GM18858 (cell line): Measurements from ENCODE around the gene ADAMTS1.
"Not testable (repeated sequence)": the region's sequence is repeated elsewhere in the genome, so short reads cannot be mapped to it uniquely, and the experiment has no call there.

Source experiments
- ATAC-seq: cut with Tn5 transposase; IDR thresholded peaks from one replicate; pipeline ENCODE4 v1.9.1; 2021; ENCODE audit not compliant: unreplicated experiment

Gene ADAMTS1

GRCh38 chr21:26845066-26845758 lies at the start of gene ADAMTS1:
Gene ADAMTS1, minus strand, starts transcription at chr21:26845409. Its CDS starts 455 bp downstream, at chr21:26844954.
- ATAC-seq: no peak

- no peak for ATAC-seq
Measured at GRCh38 chr21:26892151-26892550, 46.9 kb upstream of the ADAMTS1 start.

GRCh38 chr21:26888931-26889330 lies 43.7 kb upstream of the ADAMTS1 start:
- ATAC-seq: no peak

- ATAC-seq: no peak
Measured at GRCh38 chr21:26888256-26888655, 43.0 kb upstream of the ADAMTS1 start.

- no peak for ATAC-seq
Measured at GRCh38 chr21:26887251-26887650, 42.0 kb upstream of the ADAMTS1 start.

- ATAC-seq: no peak
Measured at GRCh38 chr21:26884436-26884835, 39.2 kb upstream of the ADAMTS1 start.

- ATAC-seq: no peak
Measured at GRCh38 chr21:26883768-26884167, 38.6 kb upstream of the ADAMTS1 start.

- no peak for ATAC-seq
Measured at GRCh38 chr21:26881504-26882228, 36.5 kb upstream of the ADAMTS1 start.

- no peak for ATAC-seq
Measured at GRCh38 chr21:26877018-26877417, 31.8 kb upstream of the ADAMTS1 start.

- ATAC-seq: no peak
Measured at GRCh38 chr21:26874347-26874746, 29.1 kb upstream of the ADAMTS1 start.

- ATAC-seq: no peak
Measured at GRCh38 chr21:26865857-26866256, 20.6 kb upstream of the ADAMTS1 start.

- not testable (repeated sequence) for ATAC-seq
Measured at GRCh38 chr21:26856871-26857350, 11.7 kb upstream of the ADAMTS1 start.

- ATAC-seq: not testable (repeated sequence)
Measured at GRCh38 chr21:26854695-26855094, 9.5 kb upstream of the ADAMTS1 start.

- no peak for ATAC-seq
Measured at GRCh38 chr21:26852423-26852822, 7.2 kb upstream of the ADAMTS1 start.

- ATAC-seq: no peak
Measured at GRCh38 chr21:26851109-26851944, 6.1 kb upstream of the ADAMTS1 start.

- no peak for ATAC-seq
Measured at GRCh38 chr21:26850116-26850643, 5.0 kb upstream of the ADAMTS1 start.

GRCh38 chr21:26849428-26850115 lies 4.4 kb upstream of the ADAMTS1 start:
- ATAC-seq: no peak

GRCh38 chr21:26847921-26848320 lies 2.7 kb upstream of the ADAMTS1 start:
- ATAC-seq: no peak

- ATAC-seq: no peak
Measured at GRCh38 chr21:26847002-26847401, 1.8 kb upstream of the ADAMTS1 start.

- no peak for ATAC-seq
Measured at GRCh38 chr21:26846036-26846931, 1.1 kb upstream of the ADAMTS1 start.
